Body of pancreas (tissue), 4 donors: ENCODE results near the gene IL31RA.

ENCODE experiments used
- POLR2A ChIP-seq, 3 donors: fragments of 450-650 bp; IDR thresholded peaks; one replicate each; pipeline ENCODE4 v1.6.1; 2016; ENCODE audit warnings: antibody characterized with exemption in 3 of 3, mild to moderate bottlenecking in 2 of 3
- TF ChIP-seq, protein P1 (sequence below), 7 experiments: fragments of 450-650 bp in 4 of 7; fragments of 200-600 bp in 3 of 7; sonication (generic) in 3 of 7; IDR thresholded peaks; one replicate each; pipeline ENCODE4 v1.5.1; 2016 to 2019; ENCODE audit warnings: antibody characterized with exemption in 7 of 7

DNA sequence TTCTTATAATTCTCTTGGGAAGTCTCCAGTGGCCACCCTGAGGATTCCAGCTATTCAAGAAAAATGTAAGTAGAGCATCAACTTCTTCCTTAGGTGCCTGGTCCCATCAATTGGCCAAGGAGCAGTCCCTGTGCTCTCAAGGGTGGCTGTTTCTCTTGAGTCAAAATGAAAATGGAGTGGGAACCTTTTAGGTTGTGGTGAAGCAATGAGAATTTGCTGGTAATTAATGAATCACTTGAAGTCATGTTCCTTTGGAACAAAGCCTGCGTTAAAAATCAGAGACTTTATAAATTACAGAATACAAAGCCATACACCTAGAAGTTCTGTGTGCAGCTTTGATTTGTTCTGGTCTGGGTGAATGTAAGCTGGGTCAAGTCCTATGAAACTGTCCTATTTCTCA lies 48.9 kb downstream of the IL31RA start:
- TF ChIP-seq POLR2A (IDR thresholded peaks at IDR 0.05): no peak
- TF ChIP-seq, protein P1, sequence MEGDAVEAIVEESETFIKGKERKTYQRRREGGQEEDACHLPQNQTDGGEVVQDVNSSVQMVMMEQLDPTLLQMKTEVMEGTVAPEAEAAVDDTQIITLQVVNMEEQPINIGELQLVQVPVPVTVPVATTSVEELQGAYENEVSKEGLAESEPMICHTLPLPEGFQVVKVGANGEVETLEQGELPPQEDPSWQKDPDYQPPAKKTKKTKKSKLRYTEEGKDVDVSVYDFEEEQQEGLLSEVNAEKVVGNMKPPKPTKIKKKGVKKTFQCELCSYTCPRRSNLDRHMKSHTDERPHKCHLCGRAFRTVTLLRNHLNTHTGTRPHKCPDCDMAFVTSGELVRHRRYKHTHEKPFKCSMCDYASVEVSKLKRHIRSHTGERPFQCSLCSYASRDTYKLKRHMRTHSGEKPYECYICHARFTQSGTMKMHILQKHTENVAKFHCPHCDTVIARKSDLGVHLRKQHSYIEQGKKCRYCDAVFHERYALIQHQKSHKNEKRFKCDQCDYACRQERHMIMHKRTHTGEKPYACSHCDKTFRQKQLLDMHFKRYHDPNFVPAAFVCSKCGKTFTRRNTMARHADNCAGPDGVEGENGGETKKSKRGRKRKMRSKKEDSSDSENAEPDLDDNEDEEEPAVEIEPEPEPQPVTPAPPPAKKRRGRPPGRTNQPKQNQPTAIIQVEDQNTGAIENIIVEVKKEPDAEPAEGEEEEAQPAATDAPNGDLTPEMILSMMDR (IDR thresholded peaks at IDR 0.05): no peak
